H7 (cell line): ENCODE results near the gene NR1I3. TPM values are rescaled to one million over a fixed set of nuclear protein-coding genes. Genes with fewer than 3 reads are reported as not detected.

ENCODE experiments used
- DNase-seq: peaks from one replicate; pipeline ENCODE4 v3.0.0; 2012
- H3K27me3 ChIP-seq: 2 replicates; pipeline ENCODE4 v1.6.0; 2011; ENCODE audit warnings: mild to moderate bottlenecking, low read length; ENCODE audit not compliant: control insufficient read depth, insufficient read depth
- H3K36me3 ChIP-seq: replicated peaks from 2 replicates; pipeline ENCODE4 v1.5.1; 2011; ENCODE audit warnings: low read length; ENCODE audit not compliant: control insufficient read depth, insufficient read depth
- H3K4me3 ChIP-seq: 2 replicates; pipeline ENCODE4 v1.5.1; 2011; ENCODE audit warnings: low read depth, mild to moderate bottlenecking, control low read depth, low read length, moderate library complexity; ENCODE audit not compliant: insufficient read depth
- total RNA-seq: library from RNA; depleted of rRNA; stranded (reverse); fragments of >200 nt; shearing (Covaris generic); gene quantifications from 2 replicates; pipeline ENCODE4 v1.2.3, GENCODE V29; 2014; rRNA removed

The NR1I3 gene, protein sequence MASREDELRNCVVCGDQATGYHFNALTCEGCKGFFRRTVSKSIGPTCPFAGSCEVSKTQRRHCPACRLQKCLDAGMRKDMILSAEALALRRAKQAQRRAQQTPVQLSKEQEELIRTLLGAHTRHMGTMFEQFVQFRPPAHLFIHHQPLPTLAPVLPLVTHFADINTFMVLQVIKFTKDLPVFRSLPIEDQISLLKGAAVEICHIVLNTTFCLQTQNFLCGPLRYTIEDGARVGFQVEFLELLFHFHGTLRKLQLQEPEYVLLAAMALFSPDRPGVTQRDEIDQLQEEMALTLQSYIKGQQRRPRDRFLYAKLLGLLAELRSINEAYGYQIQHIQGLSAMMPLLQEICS
- total RNA-seq: not detected in 2 replicates

DNA sequence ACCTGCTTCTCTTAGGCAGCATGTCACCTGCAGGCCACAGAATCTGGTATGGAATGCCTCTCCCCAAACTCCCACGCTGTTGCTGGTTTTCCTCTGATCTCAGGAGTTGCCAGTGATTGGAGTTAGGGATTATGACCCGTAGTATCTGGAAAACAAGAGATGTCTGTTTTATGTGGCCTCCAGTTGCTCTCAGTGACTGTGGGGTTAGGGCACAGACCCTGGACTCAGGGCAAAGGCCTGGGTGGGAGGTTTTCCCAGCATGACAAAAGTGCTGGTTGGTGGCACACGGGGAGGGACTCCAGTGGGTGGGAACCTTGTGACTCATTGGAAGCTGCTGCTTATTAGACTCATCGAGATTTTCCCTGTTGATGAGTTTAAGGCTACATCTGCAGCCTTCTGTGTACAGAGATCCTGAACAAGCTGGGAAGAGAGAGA lies at the start of gene NR1I3:
Gene NR1I3 (minus strand): TSS at position 165 of the 435 bp plus-strand sequence. CDS start 1,638 bp downstream, outside the sequence.
- no peak for DNase-seq
- Histone ChIP-seq H3K27me3 (no peaks in the 10 kb centered on the region), H3K36me3 (no peaks in the 10 kb centered on the region), H3K4me3 (no peak within 1 kb of the TSS)

DNA sequence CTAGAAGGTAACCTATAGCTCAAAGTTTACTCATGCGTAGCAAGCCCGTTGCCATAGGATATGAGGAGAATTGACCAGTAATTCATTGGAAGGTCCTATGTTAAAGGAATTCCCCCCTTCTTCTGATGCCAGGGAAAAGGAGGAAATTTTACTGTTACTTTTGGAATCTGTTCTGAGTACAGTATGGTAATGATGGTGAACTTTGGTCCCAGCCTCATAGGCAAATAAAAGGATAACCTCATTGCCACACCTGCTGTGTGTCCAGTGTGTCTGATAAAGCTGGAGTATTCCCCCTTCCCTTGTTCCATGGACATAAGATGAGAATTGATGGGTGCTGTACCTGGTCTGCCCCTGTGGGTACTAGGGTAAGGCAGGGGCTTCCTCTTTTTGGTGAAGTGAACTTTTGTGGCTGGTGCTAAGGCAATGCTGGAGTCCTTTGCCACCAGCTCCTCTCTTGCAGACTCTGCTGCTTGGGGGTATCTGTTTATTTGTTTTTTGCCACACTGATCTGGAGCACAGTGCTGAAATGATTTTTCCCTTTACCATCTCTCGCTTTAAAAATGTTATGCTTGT lies 49.6 kb upstream of the NR1I3 start:
- Histone ChIP-seq H3K27me3 (no peaks in the 10 kb centered on the region; the same call in 1 of the 2 replicates), H3K36me3 (no peaks in the 10 kb centered on the region), H3K4me3 (no peak overlapping the region)
- DNase-seq: no peak

DNA sequence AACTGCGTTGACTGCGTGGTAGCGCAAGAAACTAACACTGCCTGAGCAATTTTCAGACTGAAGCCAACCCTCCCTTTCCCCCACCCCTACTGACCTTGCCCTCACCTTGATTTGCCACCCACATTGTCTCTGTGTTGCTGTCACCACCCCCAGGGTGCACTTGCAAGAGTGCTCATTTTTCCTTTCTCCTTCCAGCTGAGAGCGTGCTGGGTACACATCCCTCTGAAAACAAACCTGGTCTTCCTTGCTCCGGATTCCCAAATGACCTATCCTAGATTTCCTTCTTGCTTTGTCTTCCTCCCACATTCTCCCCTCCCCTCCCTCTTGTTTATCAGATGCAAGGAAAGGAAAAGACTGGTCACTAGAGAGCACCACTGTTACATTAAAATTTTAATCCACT lies 47.5 kb upstream of the NR1I3 start:
- Histone ChIP-seq H3K27me3 (no peaks in the 10 kb centered on the region; the same call in 1 of the 2 replicates), H3K36me3 (no peaks in the 10 kb centered on the region), H3K4me3 (no peak overlapping the region)
- peak; percentile 70 for DNase-seq

DNA sequence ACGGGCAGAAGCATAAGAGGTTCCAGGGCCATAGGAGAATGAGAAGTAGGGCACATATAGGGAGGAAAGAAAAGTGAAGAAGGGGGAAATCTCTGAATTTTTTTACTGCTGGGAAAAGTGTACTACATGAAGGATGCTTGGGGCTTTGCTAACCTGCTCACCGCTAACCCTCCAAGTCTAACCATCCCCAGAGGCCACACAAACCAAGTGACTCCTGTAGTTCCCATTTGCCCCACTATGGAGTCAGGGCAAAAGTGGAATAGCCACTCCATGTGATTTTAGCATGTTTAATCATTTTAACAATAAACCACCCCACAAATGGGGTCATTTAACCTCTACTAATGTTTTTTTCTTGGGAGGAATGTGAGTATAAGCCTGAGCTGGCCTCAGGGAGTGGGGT lies 47.1 kb upstream of the NR1I3 start:
- no peak overlapping the region for H3K4me3 ChIP-seq
- H3K36me3 ChIP-seq: no peaks in the 10 kb centered on the region
- H3K27me3 ChIP-seq: no peaks in the 10 kb centered on the region; the same call in 1 of the 2 replicates
- DNase-seq: no peak

DNA sequence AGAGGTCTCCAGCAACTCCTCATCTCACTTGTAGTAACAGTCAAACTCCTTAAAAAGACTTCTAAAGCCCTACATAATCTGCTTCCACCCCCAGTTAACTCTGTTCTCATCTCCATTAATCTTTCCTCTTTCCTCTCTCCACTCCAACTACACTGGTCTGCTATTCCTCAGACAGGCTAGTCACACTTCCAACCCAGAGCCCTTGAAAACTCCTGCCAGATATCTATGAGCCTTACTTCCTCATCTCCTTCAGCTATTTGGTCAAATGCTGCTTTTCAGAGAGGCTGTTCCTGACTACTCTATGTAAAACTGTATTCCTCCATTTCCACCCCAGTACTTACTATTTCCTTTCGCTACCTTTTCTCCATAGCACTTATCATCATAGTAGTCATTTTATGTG lies 45.0 kb upstream of the NR1I3 start:
- H3K36me3 ChIP-seq: no peaks in the 10 kb centered on the region
- no peak for DNase-seq
- H3K27me3 ChIP-seq: no peaks in the 10 kb centered on the region; the same call in 1 of the 2 replicates
- no peak overlapping the region for H3K4me3 ChIP-seq

DNA sequence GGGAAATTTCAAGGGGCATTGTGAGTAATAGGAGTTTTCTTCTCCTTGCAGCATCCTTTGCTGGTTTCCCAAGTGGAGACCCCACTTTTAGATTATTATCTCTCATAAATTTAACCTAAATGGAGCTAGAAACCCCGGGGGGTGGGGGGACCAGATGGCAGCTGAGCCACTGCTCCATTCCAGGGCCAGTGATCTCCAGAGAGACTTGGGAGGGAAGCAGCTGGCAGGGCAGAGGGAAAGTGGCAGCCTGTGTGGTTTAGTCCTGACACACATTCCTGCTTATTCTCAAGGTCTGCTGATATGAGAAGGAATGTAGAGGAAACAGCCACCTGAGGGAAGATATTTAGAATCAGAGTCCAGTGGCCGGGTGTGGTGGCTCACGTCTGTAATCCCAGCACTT lies 36.9 kb upstream of the NR1I3 start:
- DNase-seq: no peak
- Histone ChIP-seq H3K4me3 (no peak overlapping the region), H3K27me3 (no peaks in the 10 kb centered on the region; the same call in 1 of the 2 replicates), H3K36me3 (no peaks in the 10 kb centered on the region)

DNA sequence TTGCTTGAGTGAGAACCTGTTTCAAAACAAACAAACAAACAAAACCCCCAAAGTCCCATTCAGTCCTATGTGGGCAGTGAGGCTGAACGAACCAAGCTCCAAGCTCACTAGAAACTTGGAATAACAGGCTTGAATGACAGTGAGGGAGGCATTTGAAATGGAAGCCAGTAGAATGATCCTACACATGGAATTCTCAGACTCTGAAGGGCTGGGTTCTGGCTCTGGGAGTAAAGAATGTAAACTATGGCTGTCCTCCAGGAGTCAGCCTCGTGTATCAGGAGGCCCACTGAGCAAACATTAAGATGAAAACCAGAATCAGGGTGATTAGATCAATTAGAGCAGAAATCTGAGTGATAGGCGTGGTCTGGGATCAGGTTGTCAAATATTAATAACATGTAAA lies 35.4 kb upstream of the NR1I3 start:
- no peak for DNase-seq
- Histone ChIP-seq H3K4me3 (no peak overlapping the region), H3K27me3 (no peaks in the 10 kb centered on the region; the same call in 1 of the 2 replicates), H3K36me3 (no peaks in the 10 kb centered on the region)

DNA sequence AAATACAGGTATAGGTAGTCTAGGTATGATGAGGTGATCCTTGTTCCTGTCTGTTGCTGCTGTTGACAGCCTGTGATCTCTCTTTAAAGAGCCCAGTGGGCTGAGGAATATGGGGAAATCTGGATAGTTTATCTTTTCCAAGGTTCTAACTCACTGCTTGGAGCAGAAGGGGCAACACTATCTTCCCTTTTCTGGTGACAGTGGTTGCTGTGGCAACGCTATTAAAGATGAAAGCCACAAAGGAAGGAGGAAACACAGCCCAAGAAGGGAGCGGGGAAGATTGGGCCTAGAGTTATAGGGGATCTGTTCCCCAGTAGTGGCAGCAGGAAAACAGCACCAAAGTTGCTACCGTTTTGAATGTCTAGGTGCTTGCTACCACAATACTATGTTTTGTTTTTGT lies 29.3 kb upstream of the NR1I3 start:
- no peak for DNase-seq

DNA sequence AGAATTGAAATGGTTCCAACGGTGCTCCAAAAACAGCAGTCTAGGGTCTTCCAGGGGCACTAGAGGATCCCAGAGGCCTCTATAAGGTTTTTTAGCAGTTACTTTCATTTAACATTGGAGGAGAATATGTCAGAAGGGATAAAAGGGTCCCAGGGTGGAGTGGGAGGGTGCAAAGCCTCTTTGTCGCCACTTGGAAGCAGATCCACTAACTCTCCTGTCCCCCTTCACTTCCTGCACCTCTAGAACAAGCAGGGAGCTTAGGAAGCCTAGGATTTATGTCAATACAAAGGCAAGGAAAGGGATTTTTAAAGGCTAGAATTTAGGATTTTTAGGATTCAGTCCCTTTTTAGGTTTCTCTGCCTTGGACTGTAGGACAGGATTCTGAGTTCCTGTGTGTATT lies 28.8 kb upstream of the NR1I3 start:
- Histone ChIP-seq H3K36me3 (no peaks in the 10 kb centered on the region), H3K4me3 (no peak overlapping the region), H3K27me3 (peaks cover under 1% of the 10 kb centered on the region; the same call in 1 of the 2 replicates)
- DNase-seq: no peak

More for the DNA sequence above, 29.3 kb upstream of the NR1I3 start:
- no peak overlapping the region for H3K4me3 ChIP-seq
- no peaks in the 10 kb centered on the region; the same call in 1 of the 2 replicates for H3K27me3 ChIP-seq
- no peaks in the 10 kb centered on the region for H3K36me3 ChIP-seq

DNA sequence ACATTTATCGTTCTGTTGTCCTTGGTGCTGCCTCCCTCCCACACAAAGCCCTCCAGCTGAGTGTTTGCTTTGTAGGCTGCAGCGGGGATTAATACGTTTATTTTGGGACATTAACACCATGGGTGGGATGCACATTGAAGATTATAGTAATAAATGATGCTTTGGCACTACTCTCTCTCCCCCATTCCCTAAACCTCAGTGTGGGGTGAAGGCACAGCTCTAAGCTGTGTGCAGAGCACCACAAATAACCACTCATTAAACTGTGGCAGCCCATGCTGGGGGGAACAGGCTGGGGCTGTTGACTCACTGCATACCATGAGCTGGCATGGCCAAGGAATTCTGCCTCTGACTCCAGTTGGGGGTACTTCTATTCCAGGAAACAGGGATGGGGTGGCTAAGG lies 28.2 kb upstream of the NR1I3 start:
- no peak for DNase-seq
- H3K36me3 ChIP-seq: no peaks in the 10 kb centered on the region
- H3K27me3 ChIP-seq: peaks cover 7% of the 10 kb centered on the region; the same call in 1 of the 2 replicates
- H3K4me3 ChIP-seq: no peak overlapping the region

DNA sequence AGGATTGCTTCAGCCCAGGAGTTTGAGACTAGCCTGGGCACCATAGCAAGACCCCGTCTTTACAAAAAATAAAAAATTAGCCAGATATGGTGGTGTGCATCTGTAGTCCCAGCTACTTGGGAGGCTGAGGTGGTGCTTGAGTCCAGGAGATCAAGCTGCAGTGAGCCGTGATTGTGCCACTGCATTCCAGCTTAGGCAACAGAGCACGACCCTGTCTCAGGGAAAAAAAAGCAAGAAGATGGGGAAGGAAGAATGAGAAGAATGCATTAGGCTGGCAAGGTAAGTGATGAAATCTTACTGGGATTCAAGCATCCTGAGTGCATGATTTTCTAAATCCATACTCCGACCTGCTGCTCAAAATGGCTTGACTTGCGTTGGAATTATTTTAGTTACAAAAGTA lies 27.3 kb upstream of the NR1I3 start:
- H3K36me3 ChIP-seq: no peaks in the 10 kb centered on the region
- H3K4me3 ChIP-seq: no peak overlapping the region
- no peak for DNase-seq
- H3K27me3 ChIP-seq: peaks cover 16% of the 10 kb centered on the region

DNA sequence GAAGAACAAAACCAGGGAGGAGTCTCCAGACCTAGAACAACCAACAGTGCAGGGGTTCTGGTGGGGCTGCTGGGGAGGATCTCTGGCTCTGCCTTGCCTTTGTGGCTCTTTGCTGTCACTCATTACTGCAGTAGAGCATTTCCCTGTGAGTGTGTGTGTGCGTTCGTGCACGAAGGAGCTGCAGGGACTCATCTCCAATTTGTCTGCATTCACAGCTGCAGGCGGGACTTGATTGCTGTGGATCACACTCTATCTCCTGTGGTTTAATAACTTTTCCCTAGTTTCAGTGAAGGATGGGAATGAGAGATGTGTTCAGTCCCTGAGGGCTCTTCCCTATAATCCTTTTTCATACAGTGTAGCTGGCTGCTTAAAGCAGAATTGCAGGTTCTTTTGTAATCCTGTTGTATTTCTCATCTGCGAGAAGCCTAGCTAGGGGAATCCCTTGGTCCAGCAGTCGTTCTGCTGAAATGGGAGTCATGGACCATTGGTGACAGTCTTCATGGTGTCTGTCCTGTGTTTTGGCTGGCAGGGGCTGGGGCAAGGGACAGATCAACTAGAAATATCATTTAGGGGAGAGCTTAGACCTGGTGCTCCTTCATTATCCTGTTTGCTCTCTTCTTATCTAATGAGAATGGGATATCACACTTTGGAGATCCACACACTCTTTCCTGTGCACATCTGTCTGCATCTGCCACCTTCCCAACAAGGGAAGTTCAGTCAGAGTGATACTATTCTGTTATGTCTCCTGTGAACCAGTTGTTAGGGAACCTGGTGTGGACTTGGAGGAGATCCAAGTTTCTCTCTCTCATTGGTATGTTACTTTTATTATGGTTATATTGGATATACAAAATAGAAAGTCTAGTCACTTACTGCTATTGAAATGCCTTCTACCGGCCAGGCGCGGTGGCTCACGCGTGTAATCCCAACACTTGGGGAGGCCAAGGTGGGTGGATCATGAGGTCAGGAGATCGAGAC lies 23.5 kb upstream of the NR1I3 start:
- DNase-seq: no peak
- Histone ChIP-seq H3K27me3 (peaks cover 42% of the 10 kb centered on the region), H3K4me3 (no peak overlapping the region), H3K36me3 (no peaks in the 10 kb centered on the region)

DNA sequence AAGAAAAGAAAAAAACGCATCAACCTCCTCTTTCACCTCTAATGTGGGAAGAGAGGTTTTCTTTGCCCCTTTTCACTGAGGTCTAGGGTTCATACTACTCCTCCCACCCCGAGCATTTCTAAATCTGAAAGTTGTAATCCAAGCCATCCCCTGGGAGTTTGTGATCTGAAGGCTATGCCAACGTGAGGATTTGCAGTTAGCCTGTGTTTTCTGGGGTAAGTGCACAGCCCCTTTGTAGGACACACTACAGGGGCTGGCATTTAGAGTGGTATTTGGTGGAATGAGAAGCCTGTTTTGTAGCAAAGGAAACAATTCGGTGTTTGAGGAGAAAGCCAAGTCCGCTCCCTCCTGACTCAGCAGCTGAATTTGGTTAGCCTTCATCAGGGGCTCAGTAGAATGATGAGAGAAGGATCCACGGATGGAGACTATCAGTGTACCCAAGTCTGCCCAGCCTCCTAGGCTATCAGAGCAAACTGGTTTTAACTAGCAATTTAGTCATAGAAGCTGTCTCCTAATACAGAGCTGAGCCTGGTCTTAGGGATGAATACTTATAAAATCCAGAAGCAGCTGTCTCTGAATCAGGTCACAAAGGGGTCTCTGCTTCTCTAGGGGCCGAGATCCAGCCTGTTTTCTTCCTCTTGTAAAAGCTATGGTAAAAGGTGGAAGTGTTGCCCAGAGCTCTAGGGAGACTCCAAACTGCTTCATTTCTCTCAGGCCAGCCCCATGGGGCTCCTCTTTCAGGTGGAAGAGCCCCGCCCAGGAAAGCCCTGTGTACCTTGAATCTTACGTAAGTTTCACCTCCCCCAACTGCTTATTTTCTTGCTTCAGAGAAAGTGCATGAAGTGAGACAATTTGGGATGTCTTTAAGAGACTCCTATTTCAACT lies 22.6 kb upstream of the NR1I3 start:
- Histone ChIP-seq H3K36me3 (no peaks in the 10 kb centered on the region), H3K4me3 (no peak overlapping the region), H3K27me3 (peaks cover 42% of the 10 kb centered on the region)
- DNase-seq: no peak

DNA sequence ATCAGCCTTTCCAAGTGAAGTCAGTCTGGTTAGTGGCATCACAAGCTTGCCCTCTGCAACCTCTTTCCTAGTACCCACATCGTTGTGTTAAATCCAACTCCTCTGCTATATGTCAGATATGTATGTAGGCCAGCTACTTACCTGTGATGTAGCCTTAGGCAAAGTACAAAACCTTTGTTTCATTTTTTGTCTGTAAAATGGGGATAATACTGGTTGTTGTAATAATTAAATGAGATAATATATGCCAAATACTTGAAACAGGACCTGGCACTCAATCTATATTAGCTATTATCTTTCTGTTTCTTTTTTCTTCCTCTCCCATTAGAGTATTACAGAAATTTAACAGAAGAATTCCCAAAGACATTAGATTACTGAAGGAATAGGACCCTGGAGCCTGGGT lies 21.8 kb upstream of the NR1I3 start:
- peaks cover 42% of the 10 kb centered on the region for H3K27me3 ChIP-seq
- DNase-seq: no peak

More for the DNA sequence above, 21.8 kb upstream of the NR1I3 start:
- Histone ChIP-seq H3K4me3 (no peak overlapping the region), H3K36me3 (no peaks in the 10 kb centered on the region)
